Measurements from ENCODE around the gene MYO9B.
A peak's percentile ranks its signal among the peaks of the same experiment; 100 is the strongest.

MYO9B gene

DNA sequence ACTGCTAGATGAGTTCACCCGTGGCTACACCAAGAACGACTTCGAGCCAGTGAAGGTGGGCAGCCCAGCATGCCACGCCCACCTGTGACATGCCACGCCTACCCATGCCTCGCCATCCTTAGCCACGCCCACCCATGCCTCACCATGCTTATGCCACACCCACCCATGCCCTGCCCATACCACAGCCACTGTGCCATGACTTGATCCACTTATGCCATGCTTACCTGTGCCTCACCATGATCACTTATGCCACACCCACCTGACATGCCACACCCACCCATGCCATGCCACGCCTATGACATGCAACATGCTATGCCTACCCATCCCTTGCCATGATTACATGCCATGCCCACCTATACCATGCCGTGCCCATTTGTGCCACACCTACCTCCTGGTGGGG, 126.7 kb downstream of the MYO9B start:
- Histone ChIP-seq H4K20me1 (ENCODE audit: insufficient read depth, low read length, poor library complexity, severe bottlenecking) (no peaks in the 10 kb centered on the region), H2AFZ (ENCODE audit: low read length) (no peak overlapping the region), H3K9ac (ENCODE audit: low read depth, low read length, poor library complexity, severe bottlenecking) (no peak overlapping the region), H3K4me3 (ENCODE audit: low read length, poor library complexity, severe bottlenecking) (no peak overlapping the region), H3K9me3 (ENCODE audit: insufficient read depth, low read depth, low read length) (no peaks in the 10 kb centered on the region), H3K4me1 (ENCODE audit: insufficient read depth, low read length, poor library complexity, severe bottlenecking) (no peaks in the 10 kb centered on the region), H3K36me3 (ENCODE audit: insufficient read depth, low read length) (peaks cover 62% of the 10 kb centered on the region; the same call in 1 of the 2 replicates), H3K4me2 (ENCODE audit: low read depth, low read length, poor library complexity, severe bottlenecking) (no peak overlapping the region), H3K79me2 (ENCODE audit: insufficient read depth, low read length) (no peaks in the 10 kb centered on the region), H3F3A (ENCODE audit: low read depth) (no peaks in the 10 kb centered on the region), H3K9me2 (replicated peaks; ENCODE audit: low read depth, low read length) (no peaks in the 10 kb centered on the region), H3K27me3 (ENCODE audit: insufficient read depth, low read length, poor library complexity, severe bottlenecking) (no peaks in the 10 kb centered on the region)
- no peak for TF ChIP-seq EZH2phosphoT487 (IDR thresholded peaks at IDR 0.05; ENCODE audit: borderline replicate concordance)
- TF ChIP-seq, protein P1, sequence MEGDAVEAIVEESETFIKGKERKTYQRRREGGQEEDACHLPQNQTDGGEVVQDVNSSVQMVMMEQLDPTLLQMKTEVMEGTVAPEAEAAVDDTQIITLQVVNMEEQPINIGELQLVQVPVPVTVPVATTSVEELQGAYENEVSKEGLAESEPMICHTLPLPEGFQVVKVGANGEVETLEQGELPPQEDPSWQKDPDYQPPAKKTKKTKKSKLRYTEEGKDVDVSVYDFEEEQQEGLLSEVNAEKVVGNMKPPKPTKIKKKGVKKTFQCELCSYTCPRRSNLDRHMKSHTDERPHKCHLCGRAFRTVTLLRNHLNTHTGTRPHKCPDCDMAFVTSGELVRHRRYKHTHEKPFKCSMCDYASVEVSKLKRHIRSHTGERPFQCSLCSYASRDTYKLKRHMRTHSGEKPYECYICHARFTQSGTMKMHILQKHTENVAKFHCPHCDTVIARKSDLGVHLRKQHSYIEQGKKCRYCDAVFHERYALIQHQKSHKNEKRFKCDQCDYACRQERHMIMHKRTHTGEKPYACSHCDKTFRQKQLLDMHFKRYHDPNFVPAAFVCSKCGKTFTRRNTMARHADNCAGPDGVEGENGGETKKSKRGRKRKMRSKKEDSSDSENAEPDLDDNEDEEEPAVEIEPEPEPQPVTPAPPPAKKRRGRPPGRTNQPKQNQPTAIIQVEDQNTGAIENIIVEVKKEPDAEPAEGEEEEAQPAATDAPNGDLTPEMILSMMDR (conservative IDR thresholded peaks at IDR 0.05; ENCODE audit: low read length) = no peak

DNA sequence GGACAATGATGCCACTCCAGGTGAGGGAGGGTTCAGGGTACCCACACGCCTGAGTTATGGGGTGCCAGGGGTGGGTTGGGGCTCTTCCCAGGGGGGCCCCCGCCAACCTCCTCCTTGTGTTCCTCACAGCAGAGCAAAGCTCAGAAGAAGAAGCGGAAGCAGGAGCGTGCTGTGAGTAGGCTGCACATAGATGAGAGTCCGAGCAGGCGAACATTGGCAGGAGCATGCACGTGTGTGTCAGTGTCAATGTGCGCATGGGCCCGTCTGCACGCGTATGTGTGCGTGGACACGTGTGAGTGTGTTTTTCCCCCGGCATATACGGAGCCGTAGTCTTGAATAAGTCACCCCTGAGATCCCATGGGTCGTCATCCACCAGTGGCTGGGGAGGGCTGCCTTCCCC, 127.1 kb downstream of the MYO9B start:
- Histone ChIP-seq H3K9me3 (ENCODE audit: insufficient read depth, low read depth, low read length) (no peaks in the 10 kb centered on the region), H3K4me1 (ENCODE audit: insufficient read depth, low read length, poor library complexity, severe bottlenecking) (no peaks in the 10 kb centered on the region), H2AFZ (ENCODE audit: low read length) (no peak overlapping the region), H3K4me2 (ENCODE audit: low read depth, low read length, poor library complexity, severe bottlenecking) (no peak overlapping the region), H3K27me3 (ENCODE audit: insufficient read depth, low read length, poor library complexity, severe bottlenecking) (no peaks in the 10 kb centered on the region), H3K4me3 (ENCODE audit: low read length, poor library complexity, severe bottlenecking) (no peak overlapping the region), H3K9ac (ENCODE audit: low read depth, low read length, poor library complexity, severe bottlenecking) (no peak overlapping the region), H3F3A (ENCODE audit: low read depth) (no peaks in the 10 kb centered on the region), H3K79me2 (ENCODE audit: insufficient read depth, low read length) (no peaks in the 10 kb centered on the region), H3K36me3 (ENCODE audit: insufficient read depth, low read length) (peaks cover 61% of the 10 kb centered on the region; the same call in 1 of the 2 replicates), H3K9me2 (replicated peaks; ENCODE audit: low read depth, low read length) (no peaks in the 10 kb centered on the region), H4K20me1 (ENCODE audit: insufficient read depth, low read length, poor library complexity, severe bottlenecking) (no peaks in the 10 kb centered on the region)
- TF ChIP-seq EZH2phosphoT487 (IDR thresholded peaks at IDR 0.05; ENCODE audit: borderline replicate concordance) = no peak
- TF ChIP-seq, protein P1 (conservative IDR thresholded peaks at IDR 0.05; ENCODE audit: low read length) = no peak

GRCh38 chr19:17205237-17206140, 129.9 kb downstream of the MYO9B start:
- no peak overlapping the region for H3K4me3 ChIP-seq (ENCODE audit: low read length, poor library complexity, severe bottlenecking)
- H3K4me1 ChIP-seq (ENCODE audit: insufficient read depth, low read length, poor library complexity, severe bottlenecking) = no peaks in the 10 kb centered on the region
- H3K9me2 ChIP-seq (replicated peaks; ENCODE audit: low read depth, low read length) = no peaks in the 10 kb centered on the region
- TF ChIP-seq EZH2phosphoT487 (IDR thresholded peaks at IDR 0.05; ENCODE audit: borderline replicate concordance) = no peak
- TF ChIP-seq, protein P1 (conservative IDR thresholded peaks at IDR 0.05; ENCODE audit: low read length) = peak; percentile 77
- no peak overlapping the region for H3K9ac ChIP-seq (ENCODE audit: low read depth, low read length, poor library complexity, severe bottlenecking)
- H2AFZ ChIP-seq (ENCODE audit: low read length) = no peak overlapping the region
- H4K20me1 ChIP-seq (ENCODE audit: insufficient read depth, low read length, poor library complexity, severe bottlenecking) = no peaks in the 10 kb centered on the region
- no peak overlapping the region for H3K4me2 ChIP-seq (ENCODE audit: low read depth, low read length, poor library complexity, severe bottlenecking)
- H3K27me3 ChIP-seq (ENCODE audit: insufficient read depth, low read length, poor library complexity, severe bottlenecking) = no peaks in the 10 kb centered on the region
- no peaks in the 10 kb centered on the region for H3F3A ChIP-seq (ENCODE audit: low read depth)
- peaks cover 47% of the 10 kb centered on the region; the same call in 1 of the 2 replicates for H3K36me3 ChIP-seq (ENCODE audit: insufficient read depth, low read length)
- no peaks in the 10 kb centered on the region for H3K79me2 ChIP-seq (ENCODE audit: insufficient read depth, low read length)
- no peaks in the 10 kb centered on the region for H3K9me3 ChIP-seq (ENCODE audit: insufficient read depth, low read depth, low read length)
